HG03520 (cell line): ENCODE measurements around the gene RREB1.
"Not testable (repeated sequence)": the region's sequence is repeated elsewhere in the genome, so short reads cannot be mapped to it uniquely, and the experiment has no call there.

Experiments used
- ATAC-seq: cut with Tn5 transposase; IDR thresholded peaks from one replicate; pipeline ENCODE4 v1.9.1; 2021; ENCODE audit warnings: mild to moderate bottlenecking, moderate library complexity; ENCODE audit not compliant: unreplicated experiment

Gene RREB1

DNA sequence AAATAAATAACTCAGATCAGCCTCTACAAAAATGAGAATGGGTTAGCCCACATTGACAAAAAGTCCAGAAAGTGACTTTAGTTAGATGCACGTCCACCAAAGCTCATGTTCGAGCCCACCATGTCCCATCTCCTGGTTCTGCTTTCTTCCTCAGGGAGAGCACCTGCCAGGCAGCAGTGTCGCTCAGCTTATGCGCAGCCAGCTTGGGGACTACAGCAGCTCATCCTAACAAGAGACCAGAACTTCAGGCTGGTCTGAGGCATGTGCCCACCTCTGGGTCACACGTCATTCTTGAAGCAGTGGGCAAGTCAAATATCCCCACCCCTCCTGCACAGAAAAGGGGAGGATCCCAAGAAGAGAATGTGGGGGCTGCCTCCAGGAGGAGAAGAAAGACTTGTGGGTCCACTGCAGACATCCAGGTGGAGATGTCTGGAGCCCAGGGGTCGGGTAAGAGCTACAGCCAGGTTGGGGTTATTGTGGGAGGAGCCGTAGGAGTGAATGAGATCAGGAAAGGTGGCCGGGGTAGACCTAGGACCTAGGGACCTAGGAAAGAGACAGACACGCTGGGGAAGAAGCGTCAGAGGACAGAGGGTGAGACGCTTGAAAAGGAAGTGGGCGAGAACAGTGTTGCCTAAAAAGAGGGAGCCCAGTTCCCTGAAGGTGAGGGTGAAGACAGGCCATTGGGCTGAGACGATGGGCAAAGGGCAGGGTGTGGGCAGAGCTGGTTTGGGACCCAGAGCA lies 152.7 kb downstream of the RREB1 start:
- no peak for ATAC-seq

DNA sequence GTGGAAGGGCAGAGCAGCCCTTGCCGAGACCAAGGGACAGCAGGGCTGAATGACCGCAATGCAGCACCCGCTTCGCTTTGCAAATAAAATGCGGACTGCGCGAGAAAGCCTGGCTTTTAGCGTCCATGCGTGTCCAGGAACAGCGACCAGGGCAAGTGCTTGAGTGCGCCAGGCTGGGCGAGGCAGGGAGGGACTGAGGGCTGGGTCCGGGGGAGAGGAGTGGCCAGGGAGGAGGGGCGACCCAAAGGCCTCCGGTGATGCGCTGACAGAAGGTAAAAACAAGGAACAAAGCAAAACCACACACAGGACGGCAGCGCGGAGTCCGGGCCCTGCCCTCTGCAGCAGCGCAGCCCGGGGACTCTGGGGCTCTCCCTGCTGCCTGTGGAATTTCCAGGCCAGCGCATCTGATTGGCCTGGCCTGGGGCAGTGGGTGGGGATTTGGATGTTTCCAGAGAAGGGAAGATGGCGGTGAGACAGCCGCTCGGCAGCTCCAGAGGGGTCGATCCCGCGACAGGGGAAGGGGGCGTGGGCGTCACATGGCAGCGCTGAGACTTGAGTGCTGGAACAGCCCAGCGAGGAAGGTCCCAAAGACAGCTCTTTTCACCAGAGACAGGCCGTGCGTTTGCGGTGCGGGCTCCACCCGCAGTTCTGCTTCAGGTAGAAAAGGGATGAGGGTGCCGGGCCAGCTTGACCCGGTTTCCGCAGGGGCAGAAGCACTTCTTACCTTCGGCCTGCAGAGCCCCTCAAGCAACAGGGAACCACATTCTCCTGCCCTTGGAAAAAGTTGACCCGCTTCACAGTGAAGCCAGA lies 153.5 kb downstream of the RREB1 start:
- no peak for ATAC-seq

DNA sequence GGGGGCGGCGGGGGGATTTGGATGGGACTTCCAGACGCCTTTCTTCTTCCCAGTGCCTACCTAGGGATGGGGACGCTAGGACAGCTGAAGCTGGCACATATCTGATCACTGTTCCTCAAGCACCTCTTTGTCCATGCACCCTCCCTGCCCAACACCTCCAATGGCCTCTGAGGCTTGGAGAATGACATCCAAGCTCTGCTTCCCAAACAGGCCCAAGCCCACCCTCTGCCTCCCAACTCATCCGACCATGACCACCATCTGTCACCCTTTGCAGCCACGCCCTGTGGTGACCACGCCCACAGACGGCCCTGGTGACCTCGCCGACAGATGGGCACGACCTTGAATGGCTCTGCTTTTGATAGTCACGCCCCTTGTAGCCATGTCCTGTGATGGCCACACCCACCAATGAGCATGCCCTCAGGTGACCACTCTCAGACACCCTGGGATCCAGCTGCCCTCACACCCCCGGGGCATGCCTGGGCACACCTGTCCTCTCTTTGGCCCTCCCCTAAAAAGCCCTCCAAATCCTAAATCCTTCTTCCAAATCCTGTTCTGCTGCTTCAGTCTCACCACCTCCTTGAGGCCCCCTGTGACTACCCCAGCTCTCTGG lies 154.2 kb downstream of the RREB1 start:
- no peak for ATAC-seq

- ATAC-seq = no peak
Observed at GRCh38 chr6:7262746-7263518, 155.2 kb downstream of the RREB1 start.

DNA sequence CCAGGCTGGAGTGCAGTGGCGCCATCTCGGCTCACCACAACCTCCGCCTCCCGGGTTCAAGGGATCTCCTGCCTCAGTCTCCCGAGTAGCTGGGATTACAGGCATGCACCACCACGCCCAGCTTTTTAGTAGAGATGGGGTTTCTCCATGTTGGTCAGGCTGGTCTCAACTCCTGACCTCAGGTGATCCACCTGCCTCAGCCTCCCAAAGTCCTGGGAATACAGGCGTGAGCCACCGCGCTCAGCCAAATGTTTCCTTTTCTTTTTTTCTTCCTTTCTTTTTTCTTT lies 155.7 kb downstream of the RREB1 start:
- not testable (repeated sequence) for ATAC-seq

DNA sequence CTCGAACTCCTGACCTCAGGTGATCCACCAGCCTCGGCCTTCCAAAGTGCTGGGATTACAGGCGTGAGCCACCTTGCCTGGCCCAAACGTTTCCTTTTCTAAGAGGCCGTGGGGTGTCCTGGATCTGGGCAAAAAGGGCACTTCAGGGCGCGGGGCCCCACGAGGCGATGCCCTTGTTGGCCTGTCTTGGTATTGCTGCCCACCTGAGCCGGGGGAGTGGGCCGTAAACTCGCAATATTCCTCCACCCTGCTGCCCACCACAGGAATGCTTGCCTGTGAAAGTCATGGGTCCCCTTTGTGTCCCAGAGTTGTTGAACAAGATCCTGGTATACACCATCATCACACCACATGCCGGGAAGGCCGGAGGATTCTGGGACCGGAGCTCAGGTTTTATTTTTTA lies 156.3 kb downstream of the RREB1 start:
- ATAC-seq = no peak

DNA sequence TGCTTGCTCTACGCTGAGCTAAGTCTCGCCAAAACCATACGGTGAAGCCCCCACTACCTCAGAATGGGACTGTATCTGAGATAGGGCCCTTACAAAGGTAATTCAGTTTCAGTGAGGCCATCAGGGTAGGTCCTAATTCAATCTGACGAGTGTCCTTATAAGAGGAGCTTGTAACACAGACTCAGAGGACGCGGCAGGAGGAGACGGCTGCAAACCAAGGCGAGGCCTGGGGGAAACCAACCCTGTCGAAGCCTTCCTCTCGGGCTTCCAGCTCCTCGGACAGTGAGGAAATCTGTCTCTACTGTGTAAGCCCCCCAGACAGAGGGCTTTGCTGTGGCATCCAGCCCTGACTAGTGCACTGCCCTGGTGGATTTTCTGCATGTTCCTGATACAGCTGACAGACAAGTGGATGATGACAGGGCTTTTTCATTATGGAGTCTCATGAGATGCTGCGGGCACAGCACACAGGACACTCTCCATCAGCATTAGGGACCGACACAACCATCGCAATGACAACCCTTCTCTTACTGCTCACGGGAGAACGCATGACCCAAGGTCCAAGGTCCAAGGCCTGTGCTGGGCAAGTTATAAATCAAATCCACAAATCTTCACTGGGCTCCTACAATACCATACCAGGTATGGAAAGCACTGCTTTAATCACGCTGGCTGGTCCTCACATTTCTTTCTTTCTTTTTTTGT lies 157.1 kb downstream of the RREB1 start:
- no peak for ATAC-seq

DNA sequence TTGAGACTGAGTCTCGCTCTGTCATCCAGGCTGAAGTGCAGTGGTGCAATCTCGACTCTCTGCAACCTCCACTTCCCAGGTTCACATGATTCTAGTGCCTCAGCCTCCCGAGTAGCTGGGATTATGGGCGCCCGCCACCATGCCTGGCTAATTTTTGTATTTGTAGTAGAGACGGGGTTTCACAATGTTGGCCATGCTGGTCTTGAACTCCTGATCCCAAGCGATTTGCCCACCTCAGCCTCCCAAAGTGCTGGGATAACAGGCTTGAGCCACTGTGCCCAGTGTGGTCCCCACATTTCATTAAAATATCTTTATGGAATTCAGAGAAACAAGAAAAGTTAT lies 157.6 kb downstream of the RREB1 start:
- ATAC-seq = not testable (repeated sequence)

DNA sequence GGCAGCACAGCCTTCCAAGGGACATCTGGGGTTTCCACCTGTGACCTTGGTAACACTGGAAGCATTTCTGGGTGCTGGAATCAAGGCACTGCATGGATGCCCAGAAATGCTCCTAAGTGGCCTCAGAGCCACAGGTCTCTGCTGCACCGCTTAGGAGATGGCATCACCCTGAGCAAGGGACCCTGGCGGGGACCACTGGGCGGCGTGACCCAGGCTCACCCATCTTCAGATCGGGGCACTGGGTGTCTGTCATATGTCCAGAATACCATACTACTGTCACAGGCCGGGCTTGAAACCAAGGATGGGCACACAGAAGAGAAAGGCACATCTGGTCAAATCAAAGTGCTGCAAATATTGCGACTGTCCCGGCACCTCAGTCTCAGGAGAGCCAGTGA lies 159.3 kb downstream of the RREB1 start:
- ATAC-seq = no peak

- no peak for ATAC-seq
Observed at GRCh38 chr6:7267466-7268091, 159.8 kb downstream of the RREB1 start.

GRCh38 chr6:7268362-7268761 lies 160.6 kb downstream of the RREB1 start:
- no peak for ATAC-seq

- no peak for ATAC-seq
Observed at GRCh38 chr6:7268816-7269555, 161.2 kb downstream of the RREB1 start.

GRCh38 chr6:7269816-7270215 lies 162.1 kb downstream of the RREB1 start:
- no peak for ATAC-seq

DNA sequence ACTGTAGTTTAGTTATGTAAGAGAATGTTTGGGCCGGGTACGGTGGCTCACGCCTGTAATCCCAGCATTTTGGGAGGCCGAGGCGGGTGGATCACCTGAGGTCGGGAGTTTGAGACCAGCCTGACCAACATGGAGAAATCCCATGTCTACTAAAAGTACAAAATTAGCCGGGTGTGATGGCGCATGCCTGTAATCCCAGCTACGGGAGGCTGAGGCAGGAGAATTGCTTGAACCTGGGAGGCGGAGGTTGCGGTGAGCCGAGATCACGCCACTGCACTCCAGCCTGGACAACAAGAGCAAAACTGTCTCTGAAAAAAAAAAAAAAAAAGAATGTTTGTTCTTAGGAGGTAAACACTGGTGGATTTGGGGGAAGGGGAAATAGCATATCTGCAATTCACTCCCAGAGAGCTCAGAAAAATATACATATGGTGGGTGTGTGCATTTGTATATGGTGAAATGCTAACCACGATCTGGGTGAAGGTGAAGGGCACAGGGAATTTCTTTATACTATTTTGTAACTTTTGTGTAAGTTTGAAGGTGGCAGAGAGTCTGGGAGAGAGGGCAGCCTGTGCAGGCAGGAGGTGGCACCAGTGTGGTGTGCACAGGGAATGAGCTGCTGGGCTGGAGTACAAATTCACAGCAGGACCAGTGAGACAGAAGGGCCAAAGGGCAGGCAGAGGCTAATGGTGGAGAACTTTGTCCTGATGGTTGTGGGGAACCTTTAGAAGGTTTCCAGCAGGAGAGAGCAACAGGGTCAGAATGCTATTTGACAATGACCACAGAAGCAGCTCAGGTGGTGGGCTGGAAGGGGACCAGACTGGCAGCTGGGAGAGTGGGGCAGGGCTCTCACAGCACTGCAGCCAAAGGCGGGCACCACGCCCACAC lies 162.8 kb downstream of the RREB1 start:
- ATAC-seq = no peak

- ATAC-seq = no peak
Observed at GRCh38 chr6:7271205-7271534, 163.4 kb downstream of the RREB1 start.

DNA sequence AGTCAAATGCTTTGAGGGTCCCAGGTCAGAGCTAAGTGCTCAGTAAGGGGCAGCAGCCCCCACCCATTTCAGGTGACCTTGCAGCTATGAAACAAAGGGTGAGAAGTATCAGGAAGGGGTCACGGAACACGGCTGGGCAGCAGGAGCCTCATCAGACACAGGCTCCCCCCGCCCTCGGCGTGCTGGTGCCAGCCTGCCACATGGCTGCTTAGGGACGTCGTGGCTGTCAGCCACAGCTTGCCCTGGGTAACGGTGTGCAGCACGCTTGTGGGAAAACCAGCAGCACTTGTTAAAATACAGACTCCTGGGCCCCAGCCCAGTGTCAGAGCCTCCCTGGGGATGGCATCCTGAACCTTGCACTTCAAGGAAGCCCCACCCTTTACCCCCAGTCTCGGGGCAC lies 165.9 kb downstream of the RREB1 start:
- no peak for ATAC-seq

- not testable (repeated sequence) for ATAC-seq
Observed at GRCh38 chr6:7274525-7274924, 166.8 kb downstream of the RREB1 start.

DNA sequence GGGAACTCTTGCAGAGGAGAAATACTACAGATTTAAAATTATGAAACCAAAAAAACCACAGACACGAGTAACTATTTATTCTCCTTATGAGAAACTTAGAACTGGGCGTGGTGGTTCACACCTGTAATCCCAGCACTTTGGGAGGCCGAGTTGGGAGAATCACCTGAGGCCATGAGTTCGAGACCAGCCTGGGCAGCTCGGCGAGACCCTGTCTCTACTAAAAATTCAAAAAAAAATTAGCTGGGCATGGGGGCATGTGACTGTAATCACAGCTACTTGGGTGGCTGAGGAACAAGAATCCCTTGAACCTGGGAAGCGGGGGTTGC lies 168.4 kb downstream of the RREB1 start:
- no peak for ATAC-seq
